ENCODE data around the gene ZNF668. TPM values are rescaled to one million over a fixed set of nuclear protein-coding genes. Genes with fewer than 3 reads are reported as not detected.
A peak's percentile ranks its signal among the peaks of the same experiment; 100 is the strongest.

Gene ZNF668
- total and polyA plus RNA-seq, 2 of the 13 experiments (the other 11 are each of a cell fraction or from before 2014, with no cell fraction given): 3.8 to 9.8 TPM

GRCh38 chr16:31032736-31033708 lies 41.0 kb downstream of the ZNF668 start, which contains the start of gene STX4 (continued):
- peak; percentile 94 for TF ChIP-seq FOXC1 (CRISPR knock-in tag; IDR thresholded peaks at IDR 0.05; ENCODE audit: borderline replicate concordance)
- TF ChIP-seq RBM22 (optimal IDR thresholded peaks at IDR 0.05; ENCODE audit: low read length): no peak
- peak; percentile 90 for TF ChIP-seq ZNF225 (CRISPR knock-in tag; IDR thresholded peaks at IDR 0.05)
- TF ChIP-seq RAD21 (CRISPR knock-in tag; IDR thresholded peaks at IDR 0.05): no peak
- TF ChIP-seq ZMYM2 (CRISPR knock-in tag; IDR thresholded peaks at IDR 0.05): peak; percentile 98
- 0 out of 2 replicates have a peak, but pooled peaks have one; percentile 21 for TF ChIP-seq ZNF24 (IDR thresholded peaks at IDR 0.05)
- TF ChIP-seq TBX3 (IDR thresholded peaks at IDR 0.05; ENCODE audit: borderline replicate concordance): peak; percentile 32; the same call in 1 of the 2 replicates
- TF ChIP-seq RELA (CRISPR knock-in tag; IDR thresholded peaks at IDR 0.05): peak; percentile 63; the same call in 1 of the 2 replicates
- peak; percentile 52; the same call in 1 of the 2 replicates for TF ChIP-seq ZNF430 (CRISPR knock-in tag; IDR thresholded peaks at IDR 0.05)
- TF ChIP-seq IKZF4 (CRISPR knock-in tag; IDR thresholded peaks at IDR 0.05; ENCODE audit: borderline replicate concordance, low read depth, not compliant biosample characterization): peak; percentile 96
- TF ChIP-seq KAT2B (IDR thresholded peaks at IDR 0.05; ENCODE audit: borderline replicate concordance, low read depth, low read length): no peak
- peak; percentile 100 for TF ChIP-seq HOXA3 (CRISPR knock-in tag; IDR thresholded peaks at IDR 0.05)
- peak; percentile 69; the same call in 1 of the 2 replicates for TF ChIP-seq ZFP37 (CRISPR knock-in tag; IDR thresholded peaks at IDR 0.05; ENCODE audit: borderline replicate concordance)
- TF ChIP-seq LBX2 (CRISPR knock-in tag; IDR thresholded peaks at IDR 0.05; ENCODE audit: borderline replicate concordance): peak; percentile 62; the same call in 1 of the 2 replicates
- TF ChIP-seq NFE2 (CRISPR knock-in tag; IDR thresholded peaks at IDR 0.05): no peak
- TF ChIP-seq HMG20B (CRISPR knock-in tag; conservative IDR thresholded peaks at IDR 0.05): no peak; the same call in 1 of the 2 replicates
- TF ChIP-seq NR3C1 (CRISPR knock-in tag; IDR thresholded peaks at IDR 0.05): no peak
- TF ChIP-seq AGO2 (optimal IDR thresholded peaks at IDR 0.05; ENCODE audit: low read depth, low read length): peak; percentile 32
- peak; percentile 48 for TF ChIP-seq RARA (CRISPR knock-in tag; IDR thresholded peaks at IDR 0.05)
- peak; percentile 62; the same call in 1 of the 2 replicates for TF ChIP-seq PITX1 (CRISPR knock-in tag; IDR thresholded peaks at IDR 0.05)
- TF ChIP-seq ZXDC (CRISPR knock-in tag; IDR thresholded peaks at IDR 0.05): no peak
- TF ChIP-seq ZNF737 (CRISPR knock-in tag; IDR thresholded peaks at IDR 0.05; ENCODE audit: borderline replicate concordance): peak; percentile 82; the same call in 1 of the 2 replicates
- no peak for TF ChIP-seq HDAC6 (IDR thresholded peaks at IDR 0.05; ENCODE audit: low read depth, low read length)
- peak; percentile 78; the same call in 1 of the 2 replicates for TF ChIP-seq ZNF207 (IDR thresholded peaks at IDR 0.05; ENCODE audit: borderline replicate concordance)
- no peak for TF ChIP-seq ZKSCAN5 (CRISPR knock-in tag; IDR thresholded peaks at IDR 0.05)
- TF ChIP-seq, protein P1, sequence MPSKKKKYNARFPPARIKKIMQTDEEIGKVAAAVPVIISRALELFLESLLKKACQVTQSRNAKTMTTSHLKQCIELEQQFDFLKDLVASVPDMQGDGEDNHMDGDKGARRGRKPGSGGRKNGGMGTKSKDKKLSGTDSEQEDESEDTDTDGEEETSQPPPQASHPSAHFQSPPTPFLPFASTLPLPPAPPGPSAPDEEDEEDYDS (CRISPR knock-in tag; IDR thresholded peaks at IDR 0.05): peak; percentile 62
- TF ChIP-seq ZNF121 (CRISPR knock-in tag; IDR thresholded peaks at IDR 0.05): no peak; the same call in 1 of the 2 replicates
- peak; percentile 87 for TF ChIP-seq NR2C2 (CRISPR knock-in tag; IDR thresholded peaks at IDR 0.05; ENCODE audit: borderline replicate concordance)

Data from HepG2 (cell line).